ENCODE measurements around the gene IFFO2. TPM values are rescaled to one million over a fixed set of nuclear protein-coding genes. Genes with fewer than 3 reads are reported as not detected.

Gene IFFO2
- total RNA-seq, 1 donor from 2014 or later: 32.3 TPM

DNA sequence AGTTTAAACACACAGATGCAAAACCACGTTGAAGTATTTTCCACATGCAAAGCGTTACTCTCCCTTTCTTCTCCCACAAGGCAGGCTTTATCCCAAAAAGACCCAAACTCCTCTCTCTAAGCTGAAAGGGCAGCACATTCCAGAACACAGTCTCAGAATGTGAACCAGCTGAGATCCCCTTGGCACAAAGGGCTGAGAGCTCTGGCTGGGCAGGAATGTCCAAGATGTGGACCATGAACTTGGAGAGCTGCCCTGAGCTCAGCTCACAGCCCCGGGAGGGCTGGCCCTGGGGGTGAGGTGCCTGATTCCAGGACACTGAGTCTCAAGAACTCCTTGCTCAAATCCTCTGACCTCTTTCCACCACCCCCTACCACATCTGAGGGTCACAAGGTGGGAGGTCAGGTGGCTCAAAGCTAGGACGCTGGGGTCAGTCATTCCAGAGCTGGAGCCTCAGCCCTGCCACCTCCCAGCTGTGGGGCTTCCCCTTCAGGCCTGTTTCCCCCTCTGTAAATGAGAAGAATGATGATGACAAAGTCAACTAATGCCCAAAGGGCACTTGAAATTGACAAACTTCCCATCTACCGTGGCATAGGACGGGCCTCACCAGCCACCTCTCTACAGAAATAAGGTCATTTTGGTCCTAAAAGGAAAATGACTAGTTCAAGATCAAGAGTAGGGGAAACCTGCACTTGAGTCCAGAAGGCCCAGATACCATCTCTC, 65.6 kb downstream of the IFFO2 start:
- H3K36me3 Mint-ChIP-seq (ENCODE audit: low read depth): no peaks in the 10 kb centered on the region
- no peaks in the 10 kb centered on the region for H3K4me1 Mint-ChIP-seq
- no peak for DNase-seq
- intact Hi-C loops (cut with micrococcal nuclease): no loop called here
- no peaks in the 10 kb centered on the region for H3K27me3 Mint-ChIP-seq
- no peaks in the 10 kb centered on the region for H3K9me3 Mint-ChIP-seq
- no peak overlapping the region for H3K4me3 Mint-ChIP-seq
- no peak overlapping the region for H3K27ac Mint-ChIP-seq

- Mint-ChIP-seq H3K27me3 (no peaks in the 10 kb centered on the region), H3K27ac (no peak overlapping the region), H3K4me3 (no peak overlapping the region), H3K36me3 (ENCODE audit: low read depth) (no peaks in the 10 kb centered on the region), H3K9me3 (no peaks in the 10 kb centered on the region), H3K4me1 (no peaks in the 10 kb centered on the region)
- DNase-seq: no peak
- intact Hi-C loops (cut with micrococcal nuclease): no loop called here
These were observed 70.5 kb downstream of the IFFO2 start for GRCh38 chr1:18886003-18886335.

DNA sequence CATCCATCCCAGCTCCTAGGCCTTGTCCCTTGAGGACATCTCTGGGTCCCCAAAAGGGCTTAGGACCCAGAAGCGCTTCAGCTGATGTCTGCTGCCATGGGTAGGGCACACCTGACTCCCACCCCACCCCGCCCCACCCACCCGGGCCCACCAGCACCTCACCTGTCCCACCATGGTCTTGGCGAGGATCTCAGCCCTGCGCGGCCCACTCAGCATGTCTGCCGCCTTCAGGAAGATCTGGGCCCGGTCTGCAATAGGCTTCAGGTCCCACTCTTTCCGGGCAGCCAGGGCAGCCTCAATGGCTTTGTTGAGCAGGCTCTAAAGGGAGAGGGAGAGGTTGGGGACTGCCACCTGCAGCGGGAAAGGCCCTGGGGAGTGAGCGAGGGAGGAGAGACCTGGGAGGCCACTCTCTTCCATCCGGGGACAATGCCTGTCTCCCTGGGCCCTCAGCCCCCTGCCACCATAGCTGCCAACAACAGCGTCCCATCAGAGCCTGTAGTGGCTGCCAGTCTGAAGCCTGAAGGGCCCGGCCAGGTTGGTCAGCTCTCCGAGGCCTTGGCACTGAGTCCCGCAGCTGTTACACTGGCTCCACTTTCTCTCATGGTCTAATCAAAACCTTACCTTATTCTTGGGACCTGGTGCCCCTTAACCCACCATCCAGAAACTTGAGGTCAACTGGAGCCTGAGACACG, 71.0 kb downstream of the IFFO2 start:
- no peak for DNase-seq
- H3K27ac Mint-ChIP-seq: no peak overlapping the region
- intact Hi-C loops (cut with micrococcal nuclease): no loop called here
- no peaks in the 10 kb centered on the region for H3K4me1 Mint-ChIP-seq
- no peak overlapping the region for H3K4me3 Mint-ChIP-seq
- H3K27me3 Mint-ChIP-seq: no peaks in the 10 kb centered on the region
- no peaks in the 10 kb centered on the region for H3K36me3 Mint-ChIP-seq (ENCODE audit: low read depth)
- no peaks in the 10 kb centered on the region for H3K9me3 Mint-ChIP-seq

DNA sequence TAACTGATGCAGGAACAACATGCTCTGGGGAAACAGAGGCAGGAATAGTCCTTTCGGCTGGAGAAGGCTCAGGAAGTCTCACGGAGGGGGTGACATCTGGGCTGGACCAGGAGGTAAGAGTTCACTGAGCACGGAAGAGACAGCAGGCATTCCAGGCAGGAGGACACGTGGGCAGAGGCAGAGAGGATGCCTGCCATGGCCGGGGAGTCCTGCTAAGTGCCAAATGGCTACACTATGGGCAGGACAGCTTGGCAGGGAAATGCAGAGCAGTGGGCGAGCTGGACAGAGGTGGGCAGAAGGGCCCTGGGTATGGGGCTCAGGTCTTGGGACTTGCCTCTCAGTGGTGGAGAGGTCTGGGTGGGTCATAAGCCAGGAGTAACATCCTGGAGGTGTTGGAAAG, 71.7 kb downstream of the IFFO2 start:
- DNase-seq: no peak
- intact Hi-C loops (cut with micrococcal nuclease): no loop called here
- Mint-ChIP-seq H3K27ac (no peak overlapping the region), H3K4me3 (no peak overlapping the region), H3K36me3 (ENCODE audit: low read depth) (no peaks in the 10 kb centered on the region), H3K9me3 (no peaks in the 10 kb centered on the region), H3K4me1 (no peaks in the 10 kb centered on the region), H3K27me3 (no peaks in the 10 kb centered on the region)

- no peak overlapping the region for H3K27ac Mint-ChIP-seq
- no peaks in the 10 kb centered on the region for H3K9me3 Mint-ChIP-seq
- intact Hi-C loops (cut with micrococcal nuclease): no loop called here
These were observed 72.1 kb downstream of the IFFO2 start for GRCh38 chr1:18884419-18884717.

DNA sequence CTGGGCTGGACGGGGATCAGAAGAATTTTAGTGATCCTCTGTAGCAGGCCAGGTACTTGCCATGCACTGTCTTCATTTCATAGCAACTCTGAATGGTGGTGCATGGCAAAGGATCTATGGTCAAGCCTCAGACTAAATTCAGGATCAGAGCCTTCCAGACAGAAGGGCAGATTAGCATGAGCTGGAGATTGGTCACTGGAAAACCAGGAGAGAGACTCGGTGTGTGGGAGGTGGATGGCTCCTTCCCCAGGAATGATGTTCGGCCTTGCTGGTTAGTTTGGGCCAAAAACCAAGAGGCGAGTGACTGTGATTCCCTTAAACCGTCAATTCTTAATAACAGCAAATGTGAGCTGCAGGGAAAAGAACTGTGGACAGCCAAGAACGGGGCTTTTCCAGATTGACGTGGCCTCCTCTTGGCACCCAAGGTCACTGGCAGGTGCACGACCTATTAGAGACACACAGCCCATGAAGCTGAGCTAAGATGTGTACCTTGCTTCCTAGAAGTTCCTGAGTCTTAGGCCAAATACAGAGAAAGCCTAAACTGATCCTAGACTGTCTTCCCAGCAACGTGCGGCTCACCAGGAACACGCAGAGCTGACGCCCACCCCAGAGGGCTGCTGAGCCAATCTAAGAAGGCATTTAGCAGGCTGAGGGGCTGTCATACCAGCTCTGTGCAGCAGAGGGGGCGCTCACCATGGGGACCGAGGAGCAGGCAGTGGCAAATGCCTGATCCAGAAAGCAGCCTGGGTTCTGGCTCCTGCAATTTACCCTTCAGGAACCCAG, 72.6 kb downstream of the IFFO2 start:
- H3K4me3 Mint-ChIP-seq: no peak overlapping the region
- intact Hi-C loops (cut with micrococcal nuclease): no loop called here
- no peak overlapping the region for H3K27ac Mint-ChIP-seq
- H3K4me1 Mint-ChIP-seq: no peaks in the 10 kb centered on the region
- H3K9me3 Mint-ChIP-seq: no peaks in the 10 kb centered on the region
- peak; percentile 91 for DNase-seq
- no peaks in the 10 kb centered on the region for H3K27me3 Mint-ChIP-seq
- no peaks in the 10 kb centered on the region for H3K36me3 Mint-ChIP-seq (ENCODE audit: low read depth)

More at GRCh38 chr1:18884419-18884717, 72.1 kb downstream of the IFFO2 start:
- H3K4me1 Mint-ChIP-seq: no peaks in the 10 kb centered on the region
- no peak overlapping the region for H3K4me3 Mint-ChIP-seq
- no peaks in the 10 kb centered on the region for H3K27me3 Mint-ChIP-seq
- no peaks in the 10 kb centered on the region for H3K36me3 Mint-ChIP-seq (ENCODE audit: low read depth)
- DNase-seq: no peak

DNA sequence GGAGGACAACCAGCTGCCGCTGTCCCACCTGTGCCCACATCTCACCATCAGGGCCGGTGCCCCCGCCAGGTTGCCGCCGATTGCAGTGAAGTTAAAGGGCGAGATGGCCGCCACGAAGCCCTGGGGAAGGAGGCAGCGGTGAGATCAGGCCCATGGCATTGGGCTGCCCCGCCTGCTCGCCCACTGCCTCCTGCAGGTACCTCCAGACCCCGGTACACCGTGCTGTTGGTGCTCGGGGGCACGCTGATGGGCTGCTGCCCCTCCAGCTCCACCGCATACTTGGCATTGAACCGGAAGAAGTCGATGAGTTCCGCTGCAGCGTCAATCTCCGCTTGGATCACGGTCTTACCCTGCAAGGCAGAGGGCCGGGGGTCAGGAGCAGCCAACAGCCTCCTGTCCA, 73.4 kb downstream of the IFFO2 start:
- no peaks in the 10 kb centered on the region for H3K4me1 Mint-ChIP-seq
- intact Hi-C loops (cut with micrococcal nuclease): no loop called here
- DNase-seq: no peak

DNA sequence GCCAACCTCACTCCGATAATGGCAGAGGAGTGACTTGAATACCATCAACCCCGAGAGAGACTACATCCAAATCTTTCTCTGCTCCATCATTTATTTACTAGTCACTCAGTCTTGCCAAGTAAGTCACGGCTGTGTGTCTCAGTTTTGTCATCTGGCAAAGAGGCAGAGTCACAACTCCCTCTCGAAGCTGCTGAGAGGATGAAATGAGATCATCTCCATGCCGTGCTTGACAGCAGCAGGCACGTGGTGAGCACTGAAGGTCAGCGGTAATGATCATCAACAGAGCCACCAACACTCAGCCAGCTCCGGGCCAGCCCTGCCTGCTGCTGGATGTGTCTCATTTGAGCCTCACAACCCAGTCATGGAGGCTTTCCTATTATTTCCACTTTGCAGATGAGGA, 74.0 kb downstream of the IFFO2 start:
- Mint-ChIP-seq H3K4me3 (no peak overlapping the region), H3K4me1 (no peaks in the 10 kb centered on the region), H3K9me3 (no peaks in the 10 kb centered on the region), H3K36me3 (ENCODE audit: low read depth) (no peaks in the 10 kb centered on the region), H3K27me3 (no peaks in the 10 kb centered on the region), H3K27ac (no peak overlapping the region)
- intact Hi-C loops (cut with micrococcal nuclease): no loop called here
- no peak for DNase-seq

More for the DNA sequence above, 73.4 kb downstream of the IFFO2 start:
- no peaks in the 10 kb centered on the region for H3K36me3 Mint-ChIP-seq (ENCODE audit: low read depth)
- no peaks in the 10 kb centered on the region for H3K9me3 Mint-ChIP-seq
- no peak overlapping the region for H3K4me3 Mint-ChIP-seq
- H3K27ac Mint-ChIP-seq: no peak overlapping the region
- no peaks in the 10 kb centered on the region for H3K27me3 Mint-ChIP-seq

DNA sequence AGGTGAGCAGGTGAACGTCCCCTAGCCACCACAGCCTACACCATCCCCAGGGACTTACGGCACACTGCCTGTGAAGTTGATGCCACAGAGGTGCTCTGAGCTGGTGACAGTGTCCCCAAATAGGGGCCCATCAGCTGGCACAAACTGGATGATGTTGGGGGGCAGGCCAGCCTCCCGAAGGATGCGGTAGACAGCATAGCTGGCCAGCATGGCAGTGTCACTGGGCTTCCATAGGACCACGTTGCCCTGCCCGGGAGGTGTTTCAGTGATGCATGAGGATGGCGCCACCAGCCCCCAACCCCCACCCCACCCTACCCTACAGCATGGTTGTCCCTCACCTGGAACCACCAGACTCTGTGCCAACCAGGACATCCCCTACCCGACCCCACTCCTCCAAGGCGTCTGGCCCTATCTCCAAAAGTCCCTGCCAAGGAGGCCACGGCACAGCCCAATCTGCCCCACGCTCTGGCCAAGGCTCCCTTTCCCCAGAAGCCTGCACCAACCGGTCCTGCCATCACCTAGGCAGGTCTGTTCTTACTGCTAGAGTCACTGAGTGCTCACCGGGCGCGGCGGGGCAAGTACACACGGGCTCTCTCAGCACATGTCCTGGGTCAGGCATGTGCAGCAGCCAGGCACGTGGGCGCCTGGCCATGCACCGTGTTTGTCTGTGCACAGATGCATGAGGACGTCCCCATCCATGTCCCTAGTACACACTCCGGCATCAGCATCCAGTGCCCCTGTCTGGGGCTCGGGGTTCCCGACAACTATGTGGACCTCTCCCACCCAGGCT, 74.6 kb downstream of the IFFO2 start:
- intact Hi-C loops (cut with micrococcal nuclease): no loop called here
- Mint-ChIP-seq H3K27me3 (no peaks in the 10 kb centered on the region), H3K27ac (no peak overlapping the region), H3K4me3 (no peak overlapping the region), H3K36me3 (ENCODE audit: low read depth) (no peaks in the 10 kb centered on the region), H3K4me1 (no peaks in the 10 kb centered on the region), H3K9me3 (no peaks in the 10 kb centered on the region)
- no peak for DNase-seq

GRCh38 chr1:18881164-18881563, 75.3 kb downstream of the IFFO2 start:
- intact Hi-C loops (cut with micrococcal nuclease): no loop called here
- Mint-ChIP-seq H3K36me3 (ENCODE audit: low read depth) (no peaks in the 10 kb centered on the region), H3K27ac (no peak overlapping the region), H3K4me3 (no peak overlapping the region), H3K4me1 (no peaks in the 10 kb centered on the region), H3K9me3 (no peaks in the 10 kb centered on the region), H3K27me3 (no peaks in the 10 kb centered on the region)
- DNase-seq: no peak

- no peak for DNase-seq
- H3K4me1 Mint-ChIP-seq: no peaks in the 10 kb centered on the region
- intact Hi-C loops (cut with micrococcal nuclease): no loop called here
- H3K27me3 Mint-ChIP-seq: no peaks in the 10 kb centered on the region
- H3K27ac Mint-ChIP-seq: no peak overlapping the region
- no peak overlapping the region for H3K4me3 Mint-ChIP-seq
- H3K9me3 Mint-ChIP-seq: no peaks in the 10 kb centered on the region
- H3K36me3 Mint-ChIP-seq (ENCODE audit: low read depth): no peaks in the 10 kb centered on the region
These were observed 75.9 kb downstream of the IFFO2 start for GRCh38 chr1:18880585-18880984.

DNA sequence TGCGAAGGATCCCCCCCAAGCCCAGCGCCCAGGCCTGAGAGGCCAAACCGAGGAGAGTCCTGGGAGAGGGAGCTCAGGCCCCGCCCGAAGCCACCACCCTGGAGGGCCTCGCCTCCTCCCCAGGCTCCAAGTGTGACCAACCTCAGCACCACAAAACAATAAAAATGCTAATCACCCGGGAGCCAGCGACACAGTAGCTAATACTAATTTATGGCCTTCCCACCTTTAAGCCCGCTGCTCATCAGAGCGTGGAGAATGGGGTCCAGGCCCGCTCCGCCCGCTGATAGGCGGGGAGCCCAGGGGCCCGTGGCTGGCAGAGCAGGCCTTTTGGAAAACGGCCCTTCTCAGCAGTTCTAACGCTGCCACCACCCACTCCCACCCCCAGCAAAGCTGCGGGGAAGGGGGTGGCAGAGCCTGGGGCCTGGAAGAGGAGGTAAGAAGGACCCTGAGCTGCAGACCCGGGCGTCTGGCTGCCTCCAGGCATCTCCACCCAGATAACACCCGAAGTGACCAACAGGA, 76.6 kb downstream of the IFFO2 start:
- H3K4me3 Mint-ChIP-seq: no peak overlapping the region
- H3K4me1 Mint-ChIP-seq: no peaks in the 10 kb centered on the region
- intact Hi-C loops (cut with micrococcal nuclease): no loop called here

DNA sequence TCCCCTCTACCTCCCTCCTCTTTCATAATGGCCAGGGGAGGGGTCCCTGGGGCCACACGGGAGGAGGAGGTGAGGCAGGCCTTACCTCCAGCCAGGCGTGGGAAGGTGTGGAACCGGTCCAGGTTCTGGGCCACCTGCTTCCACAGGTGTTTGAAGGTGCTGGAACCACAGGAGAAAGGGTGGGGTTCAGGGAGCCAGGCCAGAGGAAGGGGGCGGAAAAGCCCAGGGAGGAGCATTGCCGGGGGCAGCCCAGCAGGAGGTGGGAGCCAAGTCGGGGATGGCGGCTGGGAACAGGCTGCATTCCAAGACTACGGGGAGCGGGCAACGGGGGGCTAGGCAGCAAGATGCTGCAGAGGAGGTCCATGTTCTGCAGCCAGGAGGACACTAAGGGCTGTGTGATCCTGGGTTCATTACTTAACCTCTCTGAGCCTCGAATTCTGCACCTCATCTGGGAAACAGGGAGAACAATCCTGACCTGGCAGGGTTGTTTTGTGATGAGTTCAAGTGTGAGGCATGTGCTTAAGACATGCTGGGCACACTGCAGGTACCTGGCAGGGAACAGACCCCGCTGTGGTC, 77.2 kb downstream of the IFFO2 start:
- intact Hi-C loops (cut with micrococcal nuclease): no loop called here
- Mint-ChIP-seq H3K4me1 (no peaks in the 10 kb centered on the region), H3K27ac (no peak overlapping the region), H3K27me3 (no peaks in the 10 kb centered on the region), H3K36me3 (ENCODE audit: low read depth) (no peaks in the 10 kb centered on the region), H3K9me3 (no peaks in the 10 kb centered on the region), H3K4me3 (no peak overlapping the region)
- no peak for DNase-seq

More for the DNA sequence above, 76.6 kb downstream of the IFFO2 start:
- DNase-seq: no peak
- H3K36me3 Mint-ChIP-seq (ENCODE audit: low read depth): no peaks in the 10 kb centered on the region
- H3K27me3 Mint-ChIP-seq: no peaks in the 10 kb centered on the region
- H3K27ac Mint-ChIP-seq: no peak overlapping the region
- no peaks in the 10 kb centered on the region for H3K9me3 Mint-ChIP-seq
